Fibroblast of villous mesenchyme (primary cell): ENCODE measurements around the gene TRIOBP. TPM values are rescaled to one million over a fixed set of nuclear protein-coding genes. Genes with fewer than 3 reads are reported as not detected.
"Not testable (repeated sequence)": the region's sequence is repeated elsewhere in the genome, so short reads cannot be mapped to it uniquely, and the experiment has no call there.

Experiments
- DNase-seq: peaks from one replicate; pipeline ENCODE4 v3.0.0-alpha.2; 2010; ENCODE audit warnings: low read depth
- H3K4me3 ChIP-seq: 2 replicates; pipeline ENCODE4 v1.5.1; 2011; ENCODE audit warnings: low read depth, mild to moderate bottlenecking, low read length
- total RNA-seq: library from RNA; depleted of rRNA; stranded (reverse); fragments of >200 nt; gene quantifications from 2 replicates; pipeline ENCODE4 v1.2.3, GENCODE V29; 2012
- TF ChIP-seq, protein P1 (sequence below): IDR thresholded peaks from 2 replicates; pipeline ENCODE4 v1.5.1; 2012; ENCODE audit warnings: low read depth, mild to moderate bottlenecking, low read length; ENCODE audit not compliant: insufficient read depth

TRIOBP gene
- total RNA-seq, 1 donor = 121 TPM

DNA sequence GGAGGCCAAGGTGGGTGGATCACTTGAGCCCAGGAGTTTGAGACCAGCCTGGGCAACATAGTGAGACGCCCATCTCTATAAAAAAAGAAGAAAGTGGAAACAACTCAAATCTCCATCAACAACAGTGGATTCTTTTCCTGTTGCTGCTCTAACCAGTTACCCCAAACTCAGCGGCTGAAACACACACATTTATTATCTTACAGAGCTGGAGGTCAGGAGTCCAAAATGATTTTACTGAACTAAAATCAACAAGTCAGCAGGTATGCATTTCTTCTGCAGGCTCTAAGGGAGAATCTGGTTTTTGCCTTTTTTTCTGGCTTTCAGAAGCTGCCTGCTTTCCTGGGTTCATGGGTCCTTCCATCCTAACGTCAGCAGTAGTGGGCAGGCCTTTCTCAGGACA is 99.2 kb downstream of the TRIOBP start:
- TF ChIP-seq, protein P1, sequence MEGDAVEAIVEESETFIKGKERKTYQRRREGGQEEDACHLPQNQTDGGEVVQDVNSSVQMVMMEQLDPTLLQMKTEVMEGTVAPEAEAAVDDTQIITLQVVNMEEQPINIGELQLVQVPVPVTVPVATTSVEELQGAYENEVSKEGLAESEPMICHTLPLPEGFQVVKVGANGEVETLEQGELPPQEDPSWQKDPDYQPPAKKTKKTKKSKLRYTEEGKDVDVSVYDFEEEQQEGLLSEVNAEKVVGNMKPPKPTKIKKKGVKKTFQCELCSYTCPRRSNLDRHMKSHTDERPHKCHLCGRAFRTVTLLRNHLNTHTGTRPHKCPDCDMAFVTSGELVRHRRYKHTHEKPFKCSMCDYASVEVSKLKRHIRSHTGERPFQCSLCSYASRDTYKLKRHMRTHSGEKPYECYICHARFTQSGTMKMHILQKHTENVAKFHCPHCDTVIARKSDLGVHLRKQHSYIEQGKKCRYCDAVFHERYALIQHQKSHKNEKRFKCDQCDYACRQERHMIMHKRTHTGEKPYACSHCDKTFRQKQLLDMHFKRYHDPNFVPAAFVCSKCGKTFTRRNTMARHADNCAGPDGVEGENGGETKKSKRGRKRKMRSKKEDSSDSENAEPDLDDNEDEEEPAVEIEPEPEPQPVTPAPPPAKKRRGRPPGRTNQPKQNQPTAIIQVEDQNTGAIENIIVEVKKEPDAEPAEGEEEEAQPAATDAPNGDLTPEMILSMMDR = no peak

DNA sequence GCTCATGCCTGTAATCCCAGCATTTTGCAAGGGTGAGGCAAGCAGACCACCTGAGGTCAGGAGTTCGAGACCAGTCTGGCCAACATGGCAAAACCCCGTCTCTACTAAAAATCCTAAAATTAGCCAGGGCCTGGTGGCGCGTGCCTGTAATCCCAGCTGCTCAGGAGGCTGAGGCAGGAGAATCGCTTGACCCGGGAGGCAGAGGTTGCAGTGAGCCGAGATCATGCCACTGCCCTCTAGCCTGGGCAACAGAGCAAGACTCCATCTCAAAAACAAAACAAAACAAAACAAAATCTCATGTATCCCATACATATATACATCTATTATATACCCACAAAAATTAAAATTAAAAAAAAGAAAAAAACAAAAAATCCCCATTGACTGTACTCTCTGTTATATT is 100.4 kb downstream of the TRIOBP start:
- not testable (repeated sequence) for H3K4me3 ChIP-seq, DNase-seq

More for the DNA sequence above, 99.2 kb downstream of the TRIOBP start:
- no peak for DNase-seq
- no peak overlapping the region for H3K4me3 ChIP-seq

DNA sequence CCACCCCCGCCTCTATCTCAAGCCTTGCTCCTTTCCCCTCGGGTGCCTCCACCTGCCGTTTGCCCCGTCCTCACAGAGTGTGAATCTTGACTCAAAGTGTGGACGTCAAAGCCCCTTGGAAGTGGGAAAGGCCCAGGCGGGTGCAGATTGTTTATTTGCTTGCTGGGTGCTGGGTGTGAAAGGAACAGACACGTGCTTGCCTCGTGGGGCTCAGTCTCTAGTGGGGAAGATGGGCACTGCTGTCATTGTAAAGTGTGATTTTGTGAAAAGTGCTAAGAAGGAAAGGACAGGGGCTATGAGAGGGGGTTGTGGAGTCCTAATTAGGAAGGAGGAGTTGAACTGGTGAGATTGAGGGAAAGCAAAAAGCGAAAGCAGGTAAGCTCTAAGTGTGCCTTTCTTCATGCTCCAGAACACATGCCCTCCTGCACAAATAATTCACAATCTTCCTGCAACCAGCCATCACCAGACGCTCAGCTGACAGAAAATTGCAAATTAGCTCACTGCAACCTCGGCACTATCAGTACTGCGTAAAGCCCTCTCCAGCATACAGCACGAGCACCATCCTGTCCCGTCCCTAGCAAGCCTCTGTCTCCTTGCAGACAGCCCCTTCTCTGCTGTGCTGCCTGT is 101.1 kb downstream of the TRIOBP start:
- DNase-seq = no peak
- TF ChIP-seq, protein P1 = no peak
- H3K4me3 ChIP-seq = no peak overlapping the region

DNA sequence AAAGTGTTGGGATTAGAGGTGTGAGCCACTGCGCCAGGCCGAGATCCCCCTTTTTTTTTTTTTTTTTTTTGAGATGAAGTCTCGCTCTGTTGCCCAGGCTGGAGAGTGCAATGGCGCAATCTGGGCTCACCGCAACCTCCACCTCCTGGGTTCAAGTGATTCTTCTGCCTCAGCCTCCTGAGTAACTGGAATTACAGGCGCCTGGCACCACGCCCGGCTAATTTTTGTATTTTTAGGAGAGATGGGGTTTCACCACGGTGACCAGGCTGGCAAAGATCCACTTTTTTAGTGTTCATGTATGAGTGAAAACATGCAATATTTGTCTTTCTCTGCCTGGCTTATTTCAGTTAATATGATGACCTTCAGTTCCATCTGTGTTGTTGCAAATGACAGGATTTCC is 103.1 kb downstream of the TRIOBP start:
- DNase-seq, H3K4me3 ChIP-seq: not testable (repeated sequence)

DNA sequence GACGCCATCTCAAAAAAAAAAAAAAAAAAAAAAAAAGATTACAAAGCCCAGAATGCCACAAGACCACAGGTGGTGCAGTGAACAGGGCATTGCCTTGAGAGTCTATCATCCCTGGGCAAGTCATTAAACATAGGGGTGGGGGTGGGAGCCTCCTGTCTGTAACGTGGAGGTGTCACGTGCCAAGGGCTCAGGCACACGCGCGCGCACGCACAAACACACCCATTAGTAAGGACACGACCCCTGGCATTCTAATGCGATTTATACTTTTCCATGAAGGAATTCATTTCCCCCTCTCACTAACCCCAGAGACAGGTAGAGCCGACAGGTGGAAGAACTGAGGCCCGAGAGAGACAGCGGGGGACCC is 105.1 kb downstream of the TRIOBP start:
- H3K4me3 ChIP-seq = peak overlapping the region; percentile 69
- TF ChIP-seq, protein P1 = no peak
- no peak for DNase-seq

DNA sequence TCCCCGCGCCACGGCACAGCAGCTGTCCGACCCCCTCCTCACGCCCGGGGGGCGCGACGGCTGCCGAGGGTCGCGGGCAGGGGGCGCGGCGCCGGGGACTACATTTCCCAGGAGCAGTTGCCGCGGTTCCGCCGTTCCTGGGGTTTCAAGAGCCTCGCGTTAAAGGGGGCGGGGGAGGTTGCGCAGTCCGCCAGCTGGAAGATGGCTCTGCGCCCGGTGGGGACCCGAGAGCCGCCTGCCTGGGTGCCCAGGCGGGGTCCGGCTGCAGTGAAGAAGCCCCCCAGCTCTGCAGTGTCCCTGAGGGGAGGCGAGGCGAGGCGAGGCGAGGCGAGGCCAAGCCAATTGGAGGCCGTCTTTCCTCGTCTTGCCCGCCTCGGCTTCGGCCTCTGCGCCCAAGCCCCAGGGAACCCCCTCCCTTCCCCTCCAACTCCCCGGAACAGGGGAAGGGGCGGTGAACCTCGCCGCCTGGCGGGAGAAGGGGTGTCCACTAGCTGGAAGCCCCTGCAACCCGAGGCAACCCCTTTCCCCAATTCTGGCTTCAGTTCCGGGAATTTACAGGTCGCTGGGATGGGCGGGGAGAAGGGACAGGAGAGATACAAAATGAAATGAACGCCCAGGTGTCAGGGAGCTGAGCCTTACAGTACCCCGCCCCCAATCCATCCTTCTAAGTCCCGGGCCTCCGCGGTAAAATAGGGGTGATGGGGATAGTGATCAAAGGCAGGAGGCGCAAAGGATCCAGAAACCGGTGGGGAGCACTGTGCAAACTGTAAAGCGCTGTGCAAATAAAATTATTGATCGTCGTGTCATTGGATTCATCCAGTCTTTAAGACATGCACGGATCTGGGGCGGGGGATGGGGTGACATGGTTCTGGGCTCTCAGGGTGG is 105.7 kb downstream of the TRIOBP start:
- DNase-seq = peak; percentile 63
- peak overlapping the region; percentile 69 for H3K4me3 ChIP-seq
- TF ChIP-seq, protein P1 = peak; percentile 8

DNA sequence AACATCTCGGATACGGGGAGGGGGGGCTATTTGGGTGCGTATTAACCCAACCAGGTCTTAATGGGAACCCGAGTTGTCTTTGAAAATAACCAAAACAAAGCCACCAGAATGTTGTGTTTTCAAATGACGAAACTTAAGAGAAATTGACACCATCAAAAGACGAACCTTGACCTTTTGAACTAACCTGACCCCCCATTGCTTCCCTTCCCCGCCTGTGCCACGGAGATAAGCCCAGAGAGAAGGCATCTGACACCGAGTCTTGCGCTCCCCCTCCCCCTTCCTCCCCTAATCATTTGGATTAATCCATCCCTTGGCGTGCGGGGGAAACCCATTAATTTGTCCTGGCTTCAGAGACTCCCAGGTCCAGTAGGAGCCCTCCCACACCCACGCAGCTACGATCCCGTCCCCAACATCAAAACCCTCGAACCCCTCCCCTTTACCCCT is 106.4 kb downstream of the TRIOBP start:
- DNase-seq = no peak
- TF ChIP-seq, protein P1 = no peak
- H3K4me3 ChIP-seq = peak overlapping the region; percentile 69
